ENCODE measurements around the gene RSPRY1. TPM values are rescaled to one million over a fixed set of nuclear protein-coding genes. Genes with fewer than 3 reads are reported as not detected.
"Not testable (repeated sequence)": the region's sequence is repeated elsewhere in the genome, so short reads cannot be mapped to it uniquely, and the experiment has no call there.

Gene RSPRY1
- total RNA-seq, 1 experiment from 2014 or later, result 24.9 TPM

- Histone ChIP-seq H3K9ac (ENCODE audit: low read length) (no peak overlapping the region), H3K79me2 (ENCODE audit: insufficient read depth, low read length) (peaks cover 84% of the 10 kb centered on the region), H3K9me3 (ENCODE audit: control insufficient read depth in 1 of 2, insufficient read depth in 1 of 2, low read depth in 1 of 2, low read length in 2 of 2) (no peaks in the 10 kb centered on the region), H3K4me1 (ENCODE audit: control insufficient read depth in 1 of 2, insufficient read depth in 2 of 2, low read length in 2 of 2) (peaks cover 20 to 29% of the 10 kb centered on the region in 2 experiments), H2AFZ (ENCODE audit: low read depth, low read length, poor library complexity, severe bottlenecking) (no peak overlapping the region), H3K27me3 (ENCODE audit: insufficient read depth, low read length) (no peaks in the 10 kb centered on the region), H4K20me1 (ENCODE audit: insufficient read depth) (no peaks in the 10 kb centered on the region), H3K36me3 (ENCODE audit: control insufficient read depth in 1 of 2, insufficient read depth in 2 of 2, low read length in 2 of 2) (no peaks in the 10 kb centered on the region), H3K27ac (ENCODE audit: low read depth, low read length) (no peak overlapping the region), H3K9me2 (ENCODE audit: insufficient read depth) (no peaks in the 10 kb centered on the region), H3K4me2 (ENCODE audit: low read length) (no peak overlapping the region), H3K4me3 (replicated peaks in 1 of 2; ENCODE audit: low read depth in 1 of 2, low read length in 2 of 2) (no peak overlapping the region)
- POLR2A ChIA-PET, result no interaction called here
- no peak for ATAC-seq
- DNase-seq (ENCODE audit: low read depth, low spot score), result no peak
- RAD21 ChIA-PET (ENCODE audit: low non-redundant PET in 1 of 2, low total read pairs in 2 of 2, uncharacterized antibody in 2 of 2, unreplicated experiment in 2 of 2), result no interaction called here
- intact Hi-C loops (cut with micrococcal nuclease), result loop anchor here (10.0 kb wide), 1 partner anchor 106 kb away; no protein-coding TSS in a partner anchor
- TF ChIP-seq MAX (IDR thresholded peaks at IDR 0.05), result no peak
- no peak for TF ChIP-seq ATF3 (IDR thresholded peaks at IDR 0.05)
- no peak for TF ChIP-seq TCF7L2 (IDR thresholded peaks at IDR 0.05; ENCODE audit: borderline replicate concordance, extremely low read depth, insufficient read depth, insufficient read length)
- TF ChIP-seq EGR1 (IDR thresholded peaks at IDR 0.05; ENCODE audit: low read depth), result no peak
- CTCF ChIA-PET, result no interaction called here
- BruUV-seq (replicated peaks), result no TSS peak
Observed at GRCh38 chr16:57188711-57189002, 2.5 kb downstream of the RSPRY1 start.

GRCh38 chr16:57189527-57189926 lies 3.4 kb downstream of the RSPRY1 start:
- POLR2A ChIA-PET; H3K4me3 ChIP-seq (replicated peaks in 1 of 2; ENCODE audit: low read depth in 1 of 2, low read length in 2 of 2); H3K9me2 ChIP-seq (ENCODE audit: insufficient read depth); H3K9ac ChIP-seq (ENCODE audit: low read length); RAD21 ChIA-PET (ENCODE audit: low non-redundant PET in 1 of 2, low total read pairs in 2 of 2, uncharacterized antibody in 2 of 2, unreplicated experiment in 2 of 2); H3K27ac ChIP-seq (ENCODE audit: low read depth, low read length); H3K27me3 ChIP-seq (ENCODE audit: insufficient read depth, low read length); BruUV-seq (replicated peaks); H3K4me2 ChIP-seq (ENCODE audit: low read length); ATAC-seq; CTCF ChIA-PET; H3K36me3 ChIP-seq (ENCODE audit: control insufficient read depth in 1 of 2, insufficient read depth in 2 of 2, low read length in 2 of 2); H3K9me3 ChIP-seq (ENCODE audit: control insufficient read depth in 1 of 2, insufficient read depth in 1 of 2, low read depth in 1 of 2, low read length in 2 of 2); H2AFZ ChIP-seq (ENCODE audit: low read depth, low read length, poor library complexity, severe bottlenecking); DNase-seq (ENCODE audit: low read depth, low spot score); H4K20me1 ChIP-seq (ENCODE audit: insufficient read depth): not testable (repeated sequence)
- Histone ChIP-seq H3K79me2 (ENCODE audit: insufficient read depth, low read length) (peaks cover 81% of the 10 kb centered on the region), H3K4me1 (ENCODE audit: control insufficient read depth in 1 of 2, insufficient read depth in 2 of 2, low read length in 2 of 2) (peaks cover 25 to 30% of the 10 kb centered on the region in 2 experiments)
- intact Hi-C loops (cut with micrococcal nuclease), result loop anchor here (10.0 kb wide), 1 partner anchor 105 kb away; no protein-coding TSS in a partner anchor

All from HCT116 (cell line).